ENCODE data around the gene GAPDHS. TPM values are rescaled to one million over a fixed set of nuclear protein-coding genes. Genes with fewer than 3 reads are reported as not detected.

The GAPDHS gene
- total and polyA plus RNA-seq, 2 of the 13 experiments (the other 11 are each of a cell fraction or from before 2014, with no cell fraction given) = not detected

DNA sequence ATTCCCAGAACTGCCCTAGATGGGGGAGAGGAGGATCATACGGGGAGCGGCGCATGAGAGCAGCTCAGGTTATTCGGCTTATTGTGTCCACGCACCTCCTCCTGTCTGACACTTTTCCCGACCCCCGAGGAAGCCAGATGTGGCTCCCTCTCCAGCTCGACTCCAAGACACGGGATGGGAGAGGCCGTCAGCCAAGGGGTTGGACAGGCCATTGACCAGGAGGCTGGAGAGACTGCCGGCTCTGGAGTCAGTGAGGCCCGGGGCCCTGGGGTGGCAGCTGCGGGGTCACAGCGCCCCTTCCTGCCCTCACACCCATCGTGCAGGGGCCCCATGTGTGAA, 22.7 kb upstream of the GAPDHS start (continued):
- no peak; the same call in 1 of the 2 replicates for TF ChIP-seq ZBTB7A (CRISPR knock-in tag; IDR thresholded peaks at IDR 0.05)
- no peak for TF ChIP-seq ZFAT (CRISPR knock-in tag; conservative IDR thresholded peaks at IDR 0.05)
- no peak for TF ChIP-seq ZNF451 (CRISPR knock-in tag; IDR thresholded peaks at IDR 0.05)
- TF ChIP-seq, protein P1, sequence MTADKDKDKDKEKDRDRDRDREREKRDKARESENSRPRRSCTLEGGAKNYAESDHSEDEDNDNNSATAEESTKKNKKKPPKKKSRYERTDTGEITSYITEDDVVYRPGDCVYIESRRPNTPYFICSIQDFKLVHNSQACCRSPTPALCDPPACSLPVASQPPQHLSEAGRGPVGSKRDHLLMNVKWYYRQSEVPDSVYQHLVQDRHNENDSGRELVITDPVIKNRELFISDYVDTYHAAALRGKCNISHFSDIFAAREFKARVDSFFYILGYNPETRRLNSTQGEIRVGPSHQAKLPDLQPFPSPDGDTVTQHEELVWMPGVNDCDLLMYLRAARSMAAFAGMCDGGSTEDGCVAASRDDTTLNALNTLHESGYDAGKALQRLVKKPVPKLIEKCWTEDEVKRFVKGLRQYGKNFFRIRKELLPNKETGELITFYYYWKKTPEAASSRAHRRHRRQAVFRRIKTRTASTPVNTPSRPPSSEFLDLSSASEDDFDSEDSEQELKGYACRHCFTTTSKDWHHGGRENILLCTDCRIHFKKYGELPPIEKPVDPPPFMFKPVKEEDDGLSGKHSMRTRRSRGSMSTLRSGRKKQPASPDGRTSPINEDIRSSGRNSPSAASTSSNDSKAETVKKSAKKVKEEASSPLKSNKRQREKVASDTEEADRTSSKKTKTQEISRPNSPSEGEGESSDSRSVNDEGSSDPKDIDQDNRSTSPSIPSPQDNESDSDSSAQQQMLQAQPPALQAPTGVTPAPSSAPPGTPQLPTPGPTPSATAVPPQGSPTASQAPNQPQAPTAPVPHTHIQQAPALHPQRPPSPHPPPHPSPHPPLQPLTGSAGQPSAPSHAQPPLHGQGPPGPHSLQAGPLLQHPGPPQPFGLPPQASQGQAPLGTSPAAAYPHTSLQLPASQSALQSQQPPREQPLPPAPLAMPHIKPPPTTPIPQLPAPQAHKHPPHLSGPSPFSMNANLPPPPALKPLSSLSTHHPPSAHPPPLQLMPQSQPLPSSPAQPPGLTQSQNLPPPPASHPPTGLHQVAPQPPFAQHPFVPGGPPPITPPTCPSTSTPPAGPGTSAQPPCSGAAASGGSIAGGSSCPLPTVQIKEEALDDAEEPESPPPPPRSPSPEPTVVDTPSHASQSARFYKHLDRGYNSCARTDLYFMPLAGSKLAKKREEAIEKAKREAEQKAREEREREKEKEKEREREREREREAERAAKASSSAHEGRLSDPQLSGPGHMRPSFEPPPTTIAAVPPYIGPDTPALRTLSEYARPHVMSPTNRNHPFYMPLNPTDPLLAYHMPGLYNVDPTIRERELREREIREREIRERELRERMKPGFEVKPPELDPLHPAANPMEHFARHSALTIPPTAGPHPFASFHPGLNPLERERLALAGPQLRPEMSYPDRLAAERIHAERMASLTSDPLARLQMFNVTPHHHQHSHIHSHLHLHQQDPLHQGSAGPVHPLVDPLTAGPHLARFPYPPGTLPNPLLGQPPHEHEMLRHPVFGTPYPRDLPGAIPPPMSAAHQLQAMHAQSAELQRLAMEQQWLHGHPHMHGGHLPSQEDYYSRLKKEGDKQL (CRISPR knock-in tag; IDR thresholded peaks at IDR 0.05; ENCODE audit: low read depth) = no peak
- TF ChIP-seq, protein P2, sequence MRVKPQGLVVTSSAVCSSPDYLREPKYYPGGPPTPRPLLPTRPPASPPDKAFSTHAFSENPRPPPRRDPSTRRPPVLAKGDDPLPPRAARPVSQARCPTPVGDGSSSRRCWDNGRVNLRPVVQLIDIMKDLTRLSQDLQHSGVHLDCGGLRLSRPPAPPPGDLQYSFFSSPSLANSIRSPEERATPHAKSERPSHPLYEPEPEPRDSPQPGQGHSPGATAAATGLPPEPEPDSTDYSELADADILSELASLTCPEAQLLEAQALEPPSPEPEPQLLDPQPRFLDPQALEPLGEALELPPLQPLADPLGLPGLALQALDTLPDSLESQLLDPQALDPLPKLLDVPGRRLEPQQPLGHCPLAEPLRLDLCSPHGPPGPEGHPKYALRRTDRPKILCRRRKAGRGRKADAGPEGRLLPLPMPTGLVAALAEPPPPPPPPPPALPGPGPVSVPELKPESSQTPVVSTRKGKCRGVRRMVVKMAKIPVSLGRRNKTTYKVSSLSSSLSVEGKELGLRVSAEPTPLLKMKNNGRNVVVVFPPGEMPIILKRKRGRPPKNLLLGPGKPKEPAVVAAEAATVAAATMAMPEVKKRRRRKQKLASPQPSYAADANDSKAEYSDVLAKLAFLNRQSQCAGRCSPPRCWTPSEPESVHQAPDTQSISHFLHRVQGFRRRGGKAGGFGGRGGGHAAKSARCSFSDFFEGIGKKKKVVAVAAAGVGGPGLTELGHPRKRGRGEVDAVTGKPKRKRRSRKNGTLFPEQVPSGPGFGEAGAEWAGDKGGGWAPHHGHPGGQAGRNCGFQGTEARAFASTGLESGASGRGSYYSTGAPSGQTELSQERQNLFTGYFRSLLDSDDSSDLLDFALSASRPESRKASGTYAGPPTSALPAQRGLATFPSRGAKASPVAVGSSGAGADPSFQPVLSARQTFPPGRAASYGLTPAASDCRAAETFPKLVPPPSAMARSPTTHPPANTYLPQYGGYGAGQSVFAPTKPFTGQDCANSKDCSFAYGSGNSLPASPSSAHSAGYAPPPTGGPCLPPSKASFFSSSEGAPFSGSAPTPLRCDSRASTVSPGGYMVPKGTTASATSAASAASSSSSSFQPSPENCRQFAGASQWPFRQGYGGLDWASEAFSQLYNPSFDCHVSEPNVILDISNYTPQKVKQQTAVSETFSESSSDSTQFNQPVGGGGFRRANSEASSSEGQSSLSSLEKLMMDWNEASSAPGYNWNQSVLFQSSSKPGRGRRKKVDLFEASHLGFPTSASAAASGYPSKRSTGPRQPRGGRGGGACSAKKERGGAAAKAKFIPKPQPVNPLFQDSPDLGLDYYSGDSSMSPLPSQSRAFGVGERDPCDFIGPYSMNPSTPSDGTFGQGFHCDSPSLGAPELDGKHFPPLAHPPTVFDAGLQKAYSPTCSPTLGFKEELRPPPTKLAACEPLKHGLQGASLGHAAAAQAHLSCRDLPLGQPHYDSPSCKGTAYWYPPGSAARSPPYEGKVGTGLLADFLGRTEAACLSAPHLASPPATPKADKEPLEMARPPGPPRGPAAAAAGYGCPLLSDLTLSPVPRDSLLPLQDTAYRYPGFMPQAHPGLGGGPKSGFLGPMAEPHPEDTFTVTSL (CRISPR knock-in tag; IDR thresholded peaks at IDR 0.05; ENCODE audit: borderline replicate concordance) = no peak
- TF ChIP-seq RXRA (CRISPR knock-in tag; IDR thresholded peaks at IDR 0.05) = peak; percentile 5; the same call in 1 of the 2 replicates
- no peak for TF ChIP-seq ZBTB8A (CRISPR knock-in tag; IDR thresholded peaks at IDR 0.05; ENCODE audit: borderline replicate concordance, low read depth)
- TF ChIP-seq SP5 (CRISPR knock-in tag; IDR thresholded peaks at IDR 0.05; ENCODE audit: borderline replicate concordance, low read depth) = no peak
- TF ChIP-seq ZNF230 (CRISPR knock-in tag; IDR thresholded peaks at IDR 0.05) = no peak
- no peak for TF ChIP-seq POLR2AphosphoS2 (IDR thresholded peaks at IDR 0.05; ENCODE audit: low read depth, low read length)
- TF ChIP-seq ZBTB20 (CRISPR knock-in tag; IDR thresholded peaks at IDR 0.05; ENCODE audit: borderline replicate concordance, low read depth) = 0 out of 2 replicates have a peak, but pooled peaks have one; percentile 4
- no peak for TF ChIP-seq NPAS2 (CRISPR knock-in tag; IDR thresholded peaks at IDR 0.05; ENCODE audit: borderline replicate concordance)
- TF ChIP-seq ATM (IDR thresholded peaks at IDR 0.05; ENCODE audit: borderline replicate concordance) = no peak
